ENCODE results near the gene SLC34A1.

- TF ChIP-seq CTCF (conservative IDR thresholded peaks at IDR 0.05; ENCODE audit: low read length): no peak
- TF ChIP-seq EZH2phosphoT487 (IDR thresholded peaks at IDR 0.05; ENCODE audit: borderline replicate concordance): no peak
These were observed 27.5 kb upstream of the SLC34A1 start for GRCh38 chr5:177356746-177357145.

Measured in Loucy (cell line).